IgD-negative memory B cell (primary cell): ENCODE measurements around the gene LUC7L. TPM values are rescaled to one million over a fixed set of nuclear protein-coding genes. Genes with fewer than 3 reads are reported as not detected.

ENCODE experiments used
- H3K27ac Mint-ChIP-seq, 3 donors: one replicate each; pipeline ENCODE4 v1.8.0; 2020 to 2022; ENCODE audit warnings: mild to moderate bottlenecking in 3 of 3, mixed read lengths in 3 of 3, moderate library complexity in 1 of 3
- H3K27me3 Mint-ChIP-seq: one replicate; pipeline ENCODE4 v1.8.0; 2021; ENCODE audit warnings: mixed read lengths
- H3K36me3 Mint-ChIP-seq: one replicate; pipeline ENCODE4 v1.8.0; 2020; ENCODE audit warnings: mild to moderate bottlenecking, mixed read lengths
- H3K4me1 Mint-ChIP-seq, 3 donors: one replicate each; pipeline ENCODE4 v1.8.0; 2020 to 2022; ENCODE audit warnings: mixed read lengths in 3 of 3, mild to moderate bottlenecking in 1 of 3
- H3K4me3 Mint-ChIP-seq, 4 donors: one replicate each; pipeline ENCODE4 v1.8.0; 2020 to 2022; ENCODE audit warnings: mild to moderate bottlenecking in 4 of 4, mixed read lengths in 4 of 4, moderate library complexity in 3 of 4
- H3K9me3 Mint-ChIP-seq, 3 donors: one replicate each; pipeline ENCODE4 v1.8.0; 2020 to 2021; ENCODE audit warnings: mixed read lengths in 3 of 3, mild to moderate bottlenecking in 1 of 3
- polyA plus RNA-seq: library from polyadenylated mRNA; unstranded; fragments of 300-500 nt; fragmentation: Illumina TruSeq; gene quantifications from one replicate; pipeline ENCODE4 v1.2.3, GENCODE V29; 2021

Gene LUC7L
- polyA plus RNA-seq, 1 donor from 2014 or later, result 17.6 TPM

- H3K27me3 Mint-ChIP-seq, result peaks cover 19% of the 10 kb centered on the region
- no peak overlapping the region for H3K27ac Mint-ChIP-seq
- peaks cover 0 to 5% (median 4%) of the 10 kb centered on the region in 3 donors for H3K4me1 Mint-ChIP-seq
- no peaks in the 10 kb centered on the region for H3K36me3 Mint-ChIP-seq
- no peaks in the 10 kb centered on the region for H3K9me3 Mint-ChIP-seq
- H3K4me3 Mint-ChIP-seq, result peak overlapping the region in 1 of 4 donors; percentile 12
These were observed 84.4 kb downstream of the LUC7L start for GRCh38 chr16:144797-145252.

GRCh38 chr16:143456-143855 lies 85.8 kb downstream of the LUC7L start:
- Mint-ChIP-seq H3K4me1 (peaks cover 0 to 10% (median 6%) of the 10 kb centered on the region in 3 donors), H3K36me3 (peaks cover 2% of the 10 kb centered on the region), H3K9me3 (no peaks in the 10 kb centered on the region), H3K27ac (no peak overlapping the region), H3K27me3 (peaks cover 13% of the 10 kb centered on the region), H3K4me3 (peak overlapping the region in 1 of 4 donors; percentile 9)

DNA sequence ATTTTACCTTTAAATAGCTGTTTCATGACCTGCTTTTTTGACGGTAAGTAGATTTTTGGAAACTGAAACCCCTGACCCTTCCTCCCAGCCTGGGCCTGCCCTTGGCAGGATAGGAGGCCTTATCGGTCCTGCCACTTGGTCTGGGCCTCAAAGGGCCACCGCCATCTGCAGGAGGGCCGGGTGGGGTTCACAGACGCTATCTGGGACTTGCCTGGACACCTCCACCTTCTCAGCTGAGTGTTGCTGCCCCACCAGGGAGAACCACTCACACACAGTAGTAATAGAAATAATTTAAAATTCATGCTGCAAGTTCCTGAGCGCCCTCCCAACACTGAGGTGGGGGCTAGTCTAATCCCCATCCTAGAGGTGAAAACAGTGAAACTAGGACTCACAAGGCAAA lies 86.2 kb downstream of the LUC7L start:
- Mint-ChIP-seq H3K4me1 (peaks cover 0 to 10% (median 6%) of the 10 kb centered on the region in 3 donors), H3K9me3 (no peaks in the 10 kb centered on the region), H3K27me3 (peaks cover 12% of the 10 kb centered on the region), H3K36me3 (peaks cover 2% of the 10 kb centered on the region), H3K4me3 (peak overlapping the region in 1 of 4 donors; percentile 9), H3K27ac (no peak overlapping the region)

DNA sequence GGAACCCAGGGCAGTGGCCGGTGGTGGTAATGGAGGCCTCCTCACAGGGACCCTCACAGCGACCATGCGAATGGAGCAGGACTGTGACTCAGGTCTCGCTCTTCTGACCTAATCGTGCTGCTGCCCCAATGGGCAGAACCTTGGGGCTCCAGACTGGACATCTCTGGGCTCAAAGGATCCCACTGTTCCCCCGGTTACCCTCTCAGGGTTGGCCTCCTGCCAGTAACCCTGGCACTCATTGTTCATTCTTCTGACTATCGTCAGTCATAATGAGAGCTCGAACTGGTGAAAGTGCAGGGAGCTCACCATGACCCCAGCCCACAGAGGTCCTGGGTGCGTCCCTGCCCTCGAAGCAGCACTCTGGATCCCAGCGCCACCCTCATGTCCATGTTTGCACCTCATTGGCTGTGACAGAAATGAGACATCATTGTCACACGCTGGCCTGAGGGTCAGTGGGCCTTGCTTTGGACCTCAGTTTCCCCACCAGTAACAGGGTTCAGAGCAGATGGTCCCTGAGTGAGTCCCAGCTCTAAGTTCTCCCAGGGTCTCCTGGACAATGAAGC lies 86.8 kb downstream of the LUC7L start:
- no peak overlapping the region for H3K27ac Mint-ChIP-seq
- no peaks in the 10 kb centered on the region for H3K9me3 Mint-ChIP-seq
- peaks cover 2% of the 10 kb centered on the region for H3K36me3 Mint-ChIP-seq
- H3K27me3 Mint-ChIP-seq, result peaks cover 12% of the 10 kb centered on the region
- H3K4me3 Mint-ChIP-seq, result peak overlapping the region in 1 of 4 donors; percentile 9
- peaks cover 0 to 10% (median 6%) of the 10 kb centered on the region in 3 donors for H3K4me1 Mint-ChIP-seq

GRCh38 chr16:140175-140857 lies 88.9 kb downstream of the LUC7L start:
- Mint-ChIP-seq H3K36me3 (peaks cover 2% of the 10 kb centered on the region), H3K4me3 (peak overlapping the region in 2 of 4 donors; percentile 22 to 91), H3K27me3 (peaks cover 7% of the 10 kb centered on the region), H3K27ac (peak overlapping the region in 2 of 3 donors; percentile 24 to 80), H3K9me3 (no peaks in the 10 kb centered on the region), H3K4me1 (peaks cover 5 to 16% (median 10%) of the 10 kb centered on the region in 3 donors)

Other genes starting within 250 kb of the LUC7L start
- gene POLR3K, start 175.8 kb downstream of the LUC7L start, polyA plus RNA-seq, result 45.2 TPM
- gene SNRNP25, start 175.6 kb downstream of the LUC7L start, polyA plus RNA-seq, result 39.1 TPM
- not detected for gene RHBDF1, start 156.8 kb downstream of the LUC7L start, polyA plus RNA-seq
- gene MPG, start 151.2 kb downstream of the LUC7L start, polyA plus RNA-seq, result 87.6 TPM
- 15.2 TPM for gene NPRL3, start 90.8 kb downstream of the LUC7L start, polyA plus RNA-seq
- gene HBZ, start 76.8 kb downstream of the LUC7L start, polyA plus RNA-seq, result not detected
- not detected for gene HBM, start 63.5 kb downstream of the LUC7L start, polyA plus RNA-seq
- 88.3 TPM for gene HBA2, start 56.6 kb downstream of the LUC7L start, polyA plus RNA-seq
- gene HBA1, start 52.8 kb downstream of the LUC7L start, polyA plus RNA-seq, result 12.1 TPM
- not detected for gene HBQ1, start 49.0 kb downstream of the LUC7L start, polyA plus RNA-seq
- 31.5 TPM for gene FAM234A, start 5.4 kb upstream of the LUC7L start, polyA plus RNA-seq
- not detected for gene RGS11, start 46.5 kb upstream of the LUC7L start, polyA plus RNA-seq
- not detected for gene ARHGDIG, start 51.1 kb upstream of the LUC7L start, polyA plus RNA-seq
- not detected for gene PDIA2, start 53.7 kb upstream of the LUC7L start, polyA plus RNA-seq
- gene AXIN1, start 123.3 kb upstream of the LUC7L start, polyA plus RNA-seq, result 1.6 TPM
- gene MRPL28, start 141.1 kb upstream of the LUC7L start, polyA plus RNA-seq, result 69.8 TPM
- 7.3 TPM for gene PGAP6, start 152.5 kb upstream of the LUC7L start, polyA plus RNA-seq
- 106 TPM for gene NME4, start 167.8 kb upstream of the LUC7L start, polyA plus RNA-seq
- gene DECR2, start 172.4 kb upstream of the LUC7L start, polyA plus RNA-seq, result 7.2 TPM
- 1.9 TPM for gene RAB11FIP3, start 196.2 kb upstream of the LUC7L start, polyA plus RNA-seq